Neural cell (in vitro differentiated cells): ENCODE data around the gene COMT. TPM values are rescaled to one million over a fixed set of nuclear protein-coding genes. Genes with fewer than 3 reads are reported as not detected.

Experiments used
- H2AFZ ChIP-seq: fragments of 200-600, 300-800 bp; sonication (generic), shearing (Covaris generic); 2 replicates; pipeline ENCODE4 v1.6.0; 2014; ENCODE audit warnings: low read depth, mild to moderate bottlenecking, antibody characterized with exemption, low read length, moderate library complexity
- H3F3A ChIP-seq: fragments of 200-600 bp; shearing (Covaris generic); 2 replicates; pipeline ENCODE4 v1.6.1; 2016; ENCODE audit warnings: mild to moderate bottlenecking, moderate library complexity, mixed read lengths, antibody characterized with exemption, low read length; ENCODE audit not compliant: insufficient read depth, poor library complexity, severe bottlenecking
- H3K27ac ChIP-seq: fragments of 200-600, 300-800 bp; sonication (generic), shearing (Covaris generic); 2 replicates; pipeline ENCODE4 v1.5.1; 2014; ENCODE audit warnings: mild to moderate bottlenecking, low read length, moderate library complexity
- H3K27me3 ChIP-seq: fragments of 300-800, 200-600 bp; sonication (generic), shearing (Covaris generic); 2 replicates; pipeline ENCODE4 v1.6.0; 2014; ENCODE audit warnings: mild to moderate bottlenecking, low read depth, low read length, moderate library complexity; ENCODE audit not compliant: insufficient read depth
- H3K36me3 ChIP-seq: fragments of 300-800, 200-600 bp; sonication (generic), shearing (Covaris generic); 2 replicates; pipeline ENCODE4 v1.5.1; 2014; ENCODE audit warnings: mild to moderate bottlenecking, antibody characterized with exemption, low read length, moderate library complexity; ENCODE audit not compliant: insufficient read depth
- H3K4me2 ChIP-seq: fragments of 300-800, 200-600 bp; sonication (generic), shearing (Covaris generic); 2 replicates; pipeline ENCODE4 v1.6.0; 2014; ENCODE audit warnings: mild to moderate bottlenecking, low read length
- H3K4me3 ChIP-seq: fragments of 300-800, 200-600 bp; sonication (generic), shearing (Covaris generic); 2 replicates; pipeline ENCODE4 v1.5.1; 2014; ENCODE audit warnings: mild to moderate bottlenecking, low read length, moderate library complexity
- H3K79me2 ChIP-seq: fragments of 200-600 bp; shearing (Covaris generic); replicated peaks from 2 replicates; pipeline ENCODE4 v1.6.0; 2014; ENCODE audit warnings: mild to moderate bottlenecking, low read length, moderate library complexity; ENCODE audit not compliant: insufficient read depth
- H3K9ac ChIP-seq: fragments of 300-800, 200-600 bp; sonication (generic), shearing (Covaris generic); 2 replicates; pipeline ENCODE4 v1.6.1; 2016; ENCODE audit warnings: mild to moderate bottlenecking, low read length, mixed read lengths
- H3K9me2 ChIP-seq: fragments of 200-600 bp; shearing (Covaris generic); 2 replicates; pipeline ENCODE4 v1.6.1; 2016; ENCODE audit warnings: mild to moderate bottlenecking, low read length, mixed read lengths; ENCODE audit not compliant: insufficient read depth
- H3K9me3 ChIP-seq: fragments of 200-600, 300-800 bp; sonication (generic), shearing (Covaris generic); 2 replicates; pipeline ENCODE4 v1.6.1; 2016; ENCODE audit warnings: mild to moderate bottlenecking, mixed run types, low read length, moderate library complexity, mixed read lengths
- H4K20me1 ChIP-seq: fragments of 200-600 bp; shearing (Covaris generic); 2 replicates; pipeline ENCODE4 v1.6.1; 2016; ENCODE audit warnings: mild to moderate bottlenecking, mixed run types; ENCODE audit not compliant: insufficient read depth
- CTCF ChIP-seq: fragments of 450-650 bp; IDR thresholded peaks from 2 replicates; pipeline ENCODE4 v1.5.1; 2014; ENCODE audit warnings: antibody characterized with exemption, mild to moderate bottlenecking, moderate library complexity; ENCODE audit not compliant: poor library complexity, severe bottlenecking
- EP300 ChIP-seq: fragments of 450-650 bp; conservative IDR thresholded peaks from 2 replicates; pipeline ENCODE4 v1.6.1; 2014; ENCODE audit warnings: antibody characterized with exemption, mild to moderate bottlenecking, moderate library complexity; ENCODE audit not compliant: poor library complexity, severe bottlenecking
- EZH2 ChIP-seq: fragments of 200-600, 300-800 bp; shearing (Covaris generic), sonication (generic); IDR thresholded peaks from 2 replicates; pipeline ENCODE4 v1.6.1; 2014; ENCODE audit warnings: antibody characterized with exemption, low read length, borderline replicate concordance, mild to moderate bottlenecking; ENCODE audit not compliant: insufficient read depth, poor library complexity, severe bottlenecking
- MXI1 ChIP-seq: fragments of 450-650 bp; conservative IDR thresholded peaks from 2 replicates; pipeline ENCODE4 v1.6.1; 2014; ENCODE audit warnings: antibody characterized with exemption, mild to moderate bottlenecking; ENCODE audit not compliant: poor library complexity, severe bottlenecking
- POLR2AphosphoS5 ChIP-seq: IDR thresholded peaks from 2 replicates; pipeline ENCODE4 v1.6.1; 2012
- RAD21 ChIP-seq: fragments of 450-650 bp; conservative IDR thresholded peaks from 2 replicates; pipeline ENCODE4 v1.6.1; 2014; ENCODE audit warnings: antibody characterized with exemption, mild to moderate bottlenecking, moderate library complexity
- REST ChIP-seq: IDR thresholded peaks from 2 replicates; pipeline ENCODE4 v1.6.1; 2012; ENCODE audit warnings: borderline replicate concordance
- SMC3 ChIP-seq: fragments of 450-650 bp; conservative IDR thresholded peaks from 2 replicates; pipeline ENCODE4 v1.6.1; 2014; ENCODE audit warnings: antibody characterized with exemption, mild to moderate bottlenecking, moderate library complexity; ENCODE audit not compliant: poor library complexity
- TAF1 ChIP-seq: IDR thresholded peaks from 2 replicates; pipeline ENCODE4 v1.6.1; 2012; ENCODE audit warnings: low read depth
- polyA plus RNA-seq: library from polyadenylated mRNA; depleted of rRNA; stranded (reverse); fragments of >200 nt; gene quantifications from 2 replicates; pipeline ENCODE4 v1.2.3, GENCODE V29; 2014

Gene COMT
- polyA plus RNA-seq, 1 donor from 2014 or later, result 14.2 TPM

- Histone ChIP-seq H4K20me1 (no peaks in the 10 kb centered on the region), H3F3A (no peaks in the 10 kb centered on the region), H3K9me3 (no peaks in the 10 kb centered on the region), H3K79me2 (no peaks in the 10 kb centered on the region), H3K27ac (no peak overlapping the region), H3K9ac (no peak overlapping the region), H2AFZ (no peak overlapping the region), H3K4me2 (no peak overlapping the region), H3K36me3 (no peaks in the 10 kb centered on the region), H3K4me3 (no peak overlapping the region), H3K9me2 (no peaks in the 10 kb centered on the region), H3K27me3 (no peaks in the 10 kb centered on the region)
- TF ChIP-seq TAF1 (no peak), REST (no peak), RAD21 (no peak)
Observed at GRCh38 chr22:19911540-19912270, 29.9 kb upstream of the COMT start.

- no peak overlapping the region for H3K4me2 ChIP-seq
- H3K79me2 ChIP-seq, result no peaks in the 10 kb centered on the region
- no peak overlapping the region for H3K4me3 ChIP-seq
- no peak overlapping the region for H2AFZ ChIP-seq
- H3F3A ChIP-seq, result no peaks in the 10 kb centered on the region
- H3K36me3 ChIP-seq, result no peaks in the 10 kb centered on the region
- no peak overlapping the region for H3K27ac ChIP-seq
- no peaks in the 10 kb centered on the region for H3K9me2 ChIP-seq
- H4K20me1 ChIP-seq, result no peaks in the 10 kb centered on the region
- H3K9me3 ChIP-seq, result no peaks in the 10 kb centered on the region
- no peak overlapping the region for H3K9ac ChIP-seq
- H3K27me3 ChIP-seq, result no peaks in the 10 kb centered on the region
- no peak for TF ChIP-seq MXI1
- no peak for TF ChIP-seq SMC3
- TF ChIP-seq EZH2, result no peak
- TF ChIP-seq RAD21, result no peak
- TF ChIP-seq POLR2AphosphoS5, result no peak
- no peak for TF ChIP-seq CTCF
- TF ChIP-seq TAF1, result no peak
- TF ChIP-seq REST, result no peak
- TF ChIP-seq EP300, result no peak
Observed at GRCh38 chr22:19912271-19912999, 29.1 kb upstream of the COMT start.
